HG02943 (cell line): Measurements from ENCODE around the gene AMFR.

Experiments
- ATAC-seq: cut with Tn5 transposase; IDR thresholded peaks from one replicate; pipeline ENCODE4 v1.9.1; 2021; ENCODE audit warnings: mild to moderate bottlenecking, low read depth, moderate library complexity; ENCODE audit not compliant: unreplicated experiment

The AMFR gene

GRCh38 chr16:56336711-56337110 is 88.6 kb downstream of the AMFR start:
- no peak for ATAC-seq

- ATAC-seq: no peak
Measured at GRCh38 chr16:56336071-56336688, 89.2 kb downstream of the AMFR start.

GRCh38 chr16:56334761-56335160 is 90.6 kb downstream of the AMFR start:
- ATAC-seq: no peak

- ATAC-seq: no peak
Measured at GRCh38 chr16:56332464-56333079, 92.8 kb downstream of the AMFR start.

GRCh38 chr16:56331915-56332314 is 93.4 kb downstream of the AMFR start:
- no peak for ATAC-seq

- ATAC-seq: no peak
Measured at GRCh38 chr16:56331399-56331798, 93.9 kb downstream of the AMFR start.

GRCh38 chr16:56330476-56330875 is 94.9 kb downstream of the AMFR start:
- no peak for ATAC-seq

- ATAC-seq: no peak
Measured at GRCh38 chr16:56329887-56330286, 95.5 kb downstream of the AMFR start.

GRCh38 chr16:56328276-56329022 is 96.9 kb downstream of the AMFR start:
- no peak for ATAC-seq

- no peak for ATAC-seq
Measured at GRCh38 chr16:56327929-56328258, 97.5 kb downstream of the AMFR start.

GRCh38 chr16:56327071-56327928 is 98.0 kb downstream of the AMFR start:
- no peak for ATAC-seq

GRCh38 chr16:56325956-56326355 is 99.4 kb downstream of the AMFR start:
- no peak for ATAC-seq

GRCh38 chr16:56324406-56324805 is 100.9 kb downstream of the AMFR start:
- ATAC-seq: no peak

- no peak for ATAC-seq
Measured at GRCh38 chr16:56321571-56321970, 103.8 kb downstream of the AMFR start.

GRCh38 chr16:56320811-56321558 is 104.4 kb downstream of the AMFR start:
- no peak for ATAC-seq

GRCh38 chr16:56320056-56320455 is 105.3 kb downstream of the AMFR start:
- no peak for ATAC-seq

GRCh38 chr16:56319376-56319775 is 106.0 kb downstream of the AMFR start:
- ATAC-seq: no peak

GRCh38 chr16:56318827-56319140 is 106.6 kb downstream of the AMFR start:
- no peak for ATAC-seq

- ATAC-seq: no peak
Measured at GRCh38 chr16:56317998-56318826, 107.1 kb downstream of the AMFR start.

GRCh38 chr16:56316545-56316944 is 108.8 kb downstream of the AMFR start:
- ATAC-seq: no peak
